K562 (cell line): Measurements from ENCODE around the gene SNX15. TPM values are rescaled to one million over a fixed set of nuclear protein-coding genes. Genes with fewer than 3 reads are reported as not detected.

Experiments used
- ATAC-seq: fragments of 200-7000 bp; cut with Tn5 transposase; 3 replicates; pipeline ENCODE4 v1.9.1; 2020; ENCODE audit warnings: moderate library complexity
- BruUV-seq: library from RNA; stranded (reverse); fragments of 400-500 nt; replicated peaks from 2 replicates; lab custom pipeline; 2021; lab: Mats Ljungman, UMichigan
- CTCF ChIA-PET: fragments of 300-600 bp; formaldehyde crosslinking; extraction: SDS; loops from one replicate; lab custom pipeline; 2021; ENCODE audit warnings: low intra/inter-chr PET ratio; lab: Yijun Ruan, JAX
- POLR2A ChIA-PET: fragments of 300-600, 350-650 bp; sonication (Branson Sonifier 250); formaldehyde crosslinking; extraction: SDS; loops from one replicate; lab custom pipeline; 2021; ENCODE audit warnings: antibody characterized with exemption, inconsistent platforms; lab: Yijun Ruan, JAX
- DNase-seq, 4 experiments: peaks; one replicate each; pipeline versions ENCODE4 v3.0.0 to v3.0.0-alpha.2; 2011 to 2018; ENCODE audit warnings: low spot score in 3 of 4, mixed read lengths in 3 of 4; ENCODE audit errors: extremely low read depth in 1 of 4
- FAIRE-seq: peaks from 2 replicates; lab custom pipeline; 2011; peaks lifted over from hg19 to GRCh38; lab: Jason Lieb, UNC
- H2AFZ ChIP-seq: 2 replicates; pipeline ENCODE4 v1.6.0; 2011; ENCODE audit warnings: low read depth, low read length, control low read depth, inconsistent platforms
- H3K27ac ChIP-seq: fragments of 200-600 bp; 3 replicates; pipeline ENCODE4 v1.8.0; 2011; ENCODE audit warnings: low read depth, mild to moderate bottlenecking, control low read depth, inconsistent platforms, low read length, moderate library complexity, mixed read lengths; ENCODE audit errors: extremely low read depth
- H3K27me3 ChIP-seq, 2 experiments: fragments of 300-600 bp in 1 of 2; 2 replicates in 1 of 2; 3 replicates in 1 of 2; pipeline versions ENCODE4 v1.6.0 to v1.8.0; 2011; ENCODE audit warnings: inconsistent platforms in 2 of 2, low read length in 2 of 2, mild to moderate bottlenecking in 1 of 2, mixed read lengths in 1 of 2, moderate library complexity in 1 of 2; ENCODE audit not compliant: control insufficient read depth in 2 of 2, insufficient read depth in 2 of 2
- H3K36me3 ChIP-seq: fragments of 300-600 bp; 3 replicates; pipeline ENCODE4 v1.8.0; 2011; ENCODE audit warnings: mild to moderate bottlenecking, low read length, inconsistent platforms; ENCODE audit not compliant: control insufficient read depth, insufficient read depth
- H3K4me1 ChIP-seq, 2 experiments: fragments of 200-600 bp in 1 of 2; replicated peaks in 1 of 2; 2 replicates in 1 of 2; 3 replicates in 1 of 2; pipeline versions ENCODE4 v1.5.1 to v1.8.0; 2011; ENCODE audit warnings: inconsistent platforms in 2 of 2, low read length in 2 of 2, mild to moderate bottlenecking in 1 of 2, mixed read lengths in 1 of 2, moderate library complexity in 1 of 2; ENCODE audit not compliant: control insufficient read depth in 2 of 2, insufficient read depth in 2 of 2
- H3K4me2 ChIP-seq: 2 replicates; pipeline ENCODE4 v1.6.1; 2011; ENCODE audit warnings: low read length, control low read depth, inconsistent platforms, mixed read lengths; ENCODE audit not compliant: insufficient read depth
- H3K4me3 ChIP-seq: fragments of 200-600 bp; sonication (generic), shearing (Covaris generic); 2 replicates; pipeline ENCODE4 v1.5.1; 2016; ENCODE audit warnings: control low read depth, inconsistent platforms
- H3K79me2 ChIP-seq: fragments of 200-600 bp; 3 replicates; pipeline ENCODE4 v1.8.0; 2011; ENCODE audit warnings: low read length, inconsistent platforms; ENCODE audit not compliant: control insufficient read depth, insufficient read depth
- H3K9ac ChIP-seq, 2 experiments: 2 replicates each; pipeline versions ENCODE4 v1.6.0 to v1.6.1; 2011; ENCODE audit warnings: low read depth in 2 of 2, low read length in 2 of 2, control low read depth in 1 of 2, inconsistent platforms in 1 of 2, mild to moderate bottlenecking in 1 of 2, mixed read lengths in 1 of 2; ENCODE audit not compliant: insufficient read depth in 1 of 2
- H3K9me1 ChIP-seq: one replicate; pipeline ENCODE4 v1.6.0; 2011; ENCODE audit warnings: inconsistent platforms, mild to moderate bottlenecking, low read length, moderate library complexity; ENCODE audit not compliant: control insufficient read depth, insufficient read depth
- H3K9me3 ChIP-seq: replicated peaks from 2 replicates; pipeline ENCODE4 v1.5.1; 2011; ENCODE audit warnings: low read depth, low read length, inconsistent platforms; ENCODE audit not compliant: control insufficient read depth, insufficient read depth
- H4K20me1 ChIP-seq: replicated peaks from 2 replicates; pipeline ENCODE4 v1.6.1; 2011; ENCODE audit warnings: low read length, inconsistent platforms, mixed read lengths; ENCODE audit not compliant: control insufficient read depth, insufficient read depth
- CEBPZ ChIP-seq: fragments of 150-350 bp; IDR thresholded peaks from 2 replicates; pipeline ENCODE4 v1.6.1; 2014; ENCODE audit warnings: low read depth, mild to moderate bottlenecking, low read length, borderline replicate concordance
- MAFG ChIP-seq: fragments of 450-650 bp; conservative IDR thresholded peaks from 2 replicates; pipeline ENCODE4 v1.6.1; 2016; ENCODE audit warnings: missing genetic modification characterization, missing compliant biosample characterization
- ZFX ChIP-seq: sonication (generic); formaldehyde crosslinking; IDR thresholded peaks from 2 replicates; pipeline ENCODE4 v1.8.0; 2022; ENCODE audit warnings: mild to moderate bottlenecking, missing genetic modification reagents, moderate library complexity
- ZNF551 ChIP-seq: fragments of 250-450 bp; sonication (Bioruptor Pico); IDR thresholded peaks from 2 replicates; pipeline ENCODE4 v1.5.0; 2021; ENCODE audit warnings: mild to moderate bottlenecking, moderate library complexity
- WGBS: fragments of 100-300 bp; shearing (Covaris generic); methylation state at CpG from one replicate; pipeline ENCODE4 v1.1.6; 2016; ENCODE audit warnings: low coverage, mixed read lengths; ENCODE audit not compliant: insufficient coverage; ENCODE audit errors: missing lambda C conversion rate; 5-methylcytosine and 5-hydroxymethylcytosine counted together
- in situ Hi-C: fragments of 300-500 bp; cut with MboI; formaldehyde crosslinking; loops from 4 replicates; pipeline ENCODE4 v1.15.0; 2018; ENCODE audit warnings: inconsistent platforms, mixed read lengths
- intact Hi-C: fragments of 100-400 bp; cut with micrococcal nuclease; formaldehyde crosslinking; loops from 2 replicates; pipeline ENCODE4 v1.14.2; 2022
- polyA plus RNA-seq, 8 experiments: library from polyadenylated mRNA; depleted of rRNA in 4 of 8; stranded (reverse) in 5 of 8; unstranded in 3 of 8; fragments of >200 nt; fragmentation: Nextera tagmentation in 2 of 8; fragmentation: Illumina TruSeq in 1 of 8; extraction: Ambion mirVana in 2 of 8; extraction: Trizol in 1 of 8; gene quantifications; 2 replicates each; pipeline versions ENCODE4 v1.2.1 to v1.2.3, GENCODE V29; 2011 to 2014; ENCODE audit warnings: inconsistent platforms in 1 of 8, missing spikeins in 1 of 8
- total RNA-seq, 7 experiments: library from RNA; depleted of rRNA in 6 of 7; stranded (reverse); fragments of >200 nt in 6 of 7; fragmentation: Illumina TruSeq in 2 of 7; extraction: Trizol in 2 of 7; gene quantifications; 2 replicates each; pipeline versions ENCODE4 v1.2.1 to v1.2.3, GENCODE V29; 2011 to 2021; ENCODE audit warnings: low replicate concordance in 1 of 7

Gene SNX15
- total and polyA plus RNA-seq, 9 of the 15 experiments (the other 6 are each of a cell fraction or from before 2014, with no cell fraction given), result 1.8 to 27.8 (median 15.2) TPM

GRCh38 chr11:65066315-65066714 lies 39.1 kb downstream of the SNX15 start:
- no TSS peak for BruUV-seq

More at GRCh38 chr11:65066315-65066714, 39.1 kb downstream of the SNX15 start:
- in situ Hi-C loops, result no loop called here
- H3K9me3 ChIP-seq, result no peaks in the 10 kb centered on the region
- TF ChIP-seq ZFX (peak; percentile 36; the same call in 1 of the 2 replicates), MAFG (tag) (no peak), CEBPZ (no peak), ZNF551 (CRISPR knock-in tag) (no peak)
- TF ChIP-seq, all 486 proteins: peak for 1
- DNase-seq, result no peak
- intact Hi-C loops, result no loop called here
- ATAC-seq, result peak; percentile 11; the same call in 2 of the 3 replicates
- 64% methylated on average over 11 of the region's 11 CpGs for WGBS
- no peak overlapping the region for H3K4me3 ChIP-seq
- no peaks in the 10 kb centered on the region for H4K20me1 ChIP-seq
- H3K27ac ChIP-seq, result no peak overlapping the region; the same call in 2 of the 3 replicates
- no peaks in the 10 kb centered on the region for H3K36me3 ChIP-seq
- peak overlapping the region; percentile 80 for H2AFZ ChIP-seq
- no peak overlapping the region for H3K4me2 ChIP-seq
- peaks cover 2% of the 10 kb centered on the region for H3K9me1 ChIP-seq
- peaks cover 8 to 22% of the 10 kb centered on the region in 2 experiments for H3K4me1 ChIP-seq
- H3K79me2 ChIP-seq, result no peaks in the 10 kb centered on the region
- H3K27me3 ChIP-seq, result no peaks in the 10 kb centered on the region
- ChIA-PET POLR2A (interaction anchor here (0.5 to 1.4 kb wide), 6 partner anchors 9 to 229 kb away, joined by 3 to 6 read pairs (median 3); partner anchors contain the start of gene SAC3D1), CTCF (no interaction called here)
- H3K9ac ChIP-seq, result peak overlapping the region in 1 of 2 experiments; percentile 90; a peak in 2 of 4 replicates
- no peak for FAIRE-seq
